Lower lobe of right lung (tissue), 2 donors: ENCODE results near the gene RHO. TPM values are rescaled to one million over a fixed set of nuclear protein-coding genes. Genes with fewer than 3 reads are reported as not detected.

Experiments used
- ATAC-seq, 2 donors: fragments of 200-7000 bp; cut with Tn5 transposase; one replicate each; pipeline ENCODE4 v1.9.1; 2020 to 2022; ENCODE audit warnings: mild to moderate bottlenecking in 2 of 2, moderate library complexity in 2 of 2
- DNase-seq: peaks from one replicate; pipeline ENCODE4 v3.0.0-alpha.2; 2020
- H3K27ac ChIP-seq: fragments of 200-600 bp; one replicate; pipeline ENCODE4 v1.8.0; 2022
- H3K27me3 ChIP-seq: fragments of 200-600 bp; one replicate; pipeline ENCODE4 v1.8.0; 2022; ENCODE audit warnings: low read depth
- H3K36me3 ChIP-seq: fragments of 200-600 bp; one replicate; pipeline ENCODE4 v1.8.0; 2022; ENCODE audit warnings: mild to moderate bottlenecking
- H3K4me1 ChIP-seq: fragments of 200-600 bp; one replicate; pipeline ENCODE4 v1.8.0; 2022
- H3K4me3 ChIP-seq: fragments of 200-600 bp; one replicate; pipeline ENCODE4 v1.8.0; 2022; ENCODE audit warnings: mild to moderate bottlenecking
- H3K9me3 ChIP-seq: fragments of 200-600 bp; one replicate; pipeline ENCODE4 v1.8.0; 2022
- intact Hi-C: fragments of 100-400 bp; cut with DNase I; formaldehyde crosslinking; loops from one replicate; pipeline ENCODE4 v1.11.0; 2022
- total RNA-seq: library from RNA; stranded (reverse); fragmentation: NEBNext Ultra II Directional; extraction: Animal tissue kit (Norgen Biotek cat#: 25700); gene quantifications from one replicate; pipeline ENCODE4 v1.2.1, GENCODE V29; 2021
- TF ChIP-seq, protein P1 (sequence below): fragments of 200-600 bp; IDR thresholded peaks from one replicate; pipeline ENCODE4 v1.8.0; 2022; ENCODE audit warnings: antibody characterized with exemption, mild to moderate bottlenecking
- donor health status: DM: no; HTN: yes; CAD: no; lungs with severe emphysema.

RHO gene
- total RNA-seq, 1 donor from 2014 or later = not detected

DNA sequence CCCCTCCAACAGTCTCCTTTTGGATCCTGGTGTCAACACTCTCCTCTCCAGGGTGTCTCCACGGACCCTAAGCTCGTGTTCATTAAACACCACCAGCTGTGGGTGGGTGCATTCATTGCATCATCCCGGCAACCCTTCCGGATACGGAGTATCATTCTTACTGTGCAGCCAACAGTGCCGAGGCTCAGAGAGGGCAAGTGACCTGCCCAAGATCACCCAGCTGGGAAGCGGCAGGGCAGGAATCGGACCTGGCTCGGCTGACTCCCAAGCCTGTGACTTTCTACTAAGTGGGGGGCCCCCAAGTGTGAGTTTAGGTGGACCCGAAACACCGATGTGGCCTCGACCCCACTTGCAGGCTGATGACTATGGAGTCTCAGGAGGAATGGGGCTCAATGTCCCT lies 34.9 kb downstream of the RHO start:
- DNase-seq (no peak), ATAC-seq (no peak)
- H3K27me3 ChIP-seq = no peaks in the 10 kb centered on the region
- TF ChIP-seq, protein P1, sequence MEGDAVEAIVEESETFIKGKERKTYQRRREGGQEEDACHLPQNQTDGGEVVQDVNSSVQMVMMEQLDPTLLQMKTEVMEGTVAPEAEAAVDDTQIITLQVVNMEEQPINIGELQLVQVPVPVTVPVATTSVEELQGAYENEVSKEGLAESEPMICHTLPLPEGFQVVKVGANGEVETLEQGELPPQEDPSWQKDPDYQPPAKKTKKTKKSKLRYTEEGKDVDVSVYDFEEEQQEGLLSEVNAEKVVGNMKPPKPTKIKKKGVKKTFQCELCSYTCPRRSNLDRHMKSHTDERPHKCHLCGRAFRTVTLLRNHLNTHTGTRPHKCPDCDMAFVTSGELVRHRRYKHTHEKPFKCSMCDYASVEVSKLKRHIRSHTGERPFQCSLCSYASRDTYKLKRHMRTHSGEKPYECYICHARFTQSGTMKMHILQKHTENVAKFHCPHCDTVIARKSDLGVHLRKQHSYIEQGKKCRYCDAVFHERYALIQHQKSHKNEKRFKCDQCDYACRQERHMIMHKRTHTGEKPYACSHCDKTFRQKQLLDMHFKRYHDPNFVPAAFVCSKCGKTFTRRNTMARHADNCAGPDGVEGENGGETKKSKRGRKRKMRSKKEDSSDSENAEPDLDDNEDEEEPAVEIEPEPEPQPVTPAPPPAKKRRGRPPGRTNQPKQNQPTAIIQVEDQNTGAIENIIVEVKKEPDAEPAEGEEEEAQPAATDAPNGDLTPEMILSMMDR = no peak
- H3K36me3 ChIP-seq = peaks cover 95% of the 10 kb centered on the region
- intact Hi-C loops = no loop called here
- H3K27ac ChIP-seq = peak overlapping the region; percentile 43
- H3K4me3 ChIP-seq = no peak overlapping the region
- no peaks in the 10 kb centered on the region for H3K9me3 ChIP-seq
- H3K4me1 ChIP-seq = peaks cover 87% of the 10 kb centered on the region

GRCh38 chr3:129563850-129564535 lies 35.6 kb downstream of the RHO start:
- peaks cover 95% of the 10 kb centered on the region for H3K36me3 ChIP-seq
- intact Hi-C loops = no loop called here
- H3K4me3 ChIP-seq = no peak overlapping the region
- TF ChIP-seq, protein P1 = no peak
- DNase-seq (no peak), ATAC-seq (no peak)
- peaks cover 81% of the 10 kb centered on the region for H3K4me1 ChIP-seq
- no peaks in the 10 kb centered on the region for H3K9me3 ChIP-seq
- H3K27me3 ChIP-seq = no peaks in the 10 kb centered on the region
- peak overlapping the region; percentile 43 for H3K27ac ChIP-seq

GRCh38 chr3:129564981-129565644 lies 36.7 kb downstream of the RHO start:
- DNase-seq (no peak), ATAC-seq (peak; percentile 4 to 25)
- Histone ChIP-seq H3K27me3 (no peaks in the 10 kb centered on the region), H3K36me3 (peaks cover 95% of the 10 kb centered on the region), H3K9me3 (no peaks in the 10 kb centered on the region), H3K4me1 (peaks cover 70% of the 10 kb centered on the region), H3K27ac (peak overlapping the region; percentile 43), H3K4me3 (no peak overlapping the region)
- intact Hi-C loops = no loop called here
- TF ChIP-seq, protein P1 = no peak

- DNase-seq (no peak), ATAC-seq (no peak)
- H3K4me1 ChIP-seq = peaks cover 62% of the 10 kb centered on the region
- TF ChIP-seq, protein P1 = no peak
- H3K4me3 ChIP-seq = no peak overlapping the region
- peaks cover 98% of the 10 kb centered on the region for H3K36me3 ChIP-seq
- no peak overlapping the region for H3K27ac ChIP-seq
- intact Hi-C loops = no loop called here
- H3K27me3 ChIP-seq = no peaks in the 10 kb centered on the region
- no peaks in the 10 kb centered on the region for H3K9me3 ChIP-seq
These were observed 37.5 kb downstream of the RHO start for GRCh38 chr3:129565902-129566301.

- peak in 1 of 2 donors; percentile 15 for ATAC-seq
- intact Hi-C loops = no loop called here
- peaks cover 49% of the 10 kb centered on the region for H3K4me1 ChIP-seq
- no peaks in the 10 kb centered on the region for H3K27me3 ChIP-seq
- peaks cover 98% of the 10 kb centered on the region for H3K36me3 ChIP-seq
- no peaks in the 10 kb centered on the region for H3K9me3 ChIP-seq
- no peak for DNase-seq
- no peak overlapping the region for H3K4me3 ChIP-seq
- TF ChIP-seq, protein P1 = no peak
- H3K27ac ChIP-seq = peak overlapping the region; percentile 24
These were observed 38.8 kb downstream of the RHO start for GRCh38 chr3:129567176-129567705.
